ENCODE results near the gene CCDC154.

The CCDC154 gene

GRCh38 chr16:1437606-1438005 lies 6.8 kb downstream of the CCDC154 start:
- no peak for DNase-seq

DNA sequence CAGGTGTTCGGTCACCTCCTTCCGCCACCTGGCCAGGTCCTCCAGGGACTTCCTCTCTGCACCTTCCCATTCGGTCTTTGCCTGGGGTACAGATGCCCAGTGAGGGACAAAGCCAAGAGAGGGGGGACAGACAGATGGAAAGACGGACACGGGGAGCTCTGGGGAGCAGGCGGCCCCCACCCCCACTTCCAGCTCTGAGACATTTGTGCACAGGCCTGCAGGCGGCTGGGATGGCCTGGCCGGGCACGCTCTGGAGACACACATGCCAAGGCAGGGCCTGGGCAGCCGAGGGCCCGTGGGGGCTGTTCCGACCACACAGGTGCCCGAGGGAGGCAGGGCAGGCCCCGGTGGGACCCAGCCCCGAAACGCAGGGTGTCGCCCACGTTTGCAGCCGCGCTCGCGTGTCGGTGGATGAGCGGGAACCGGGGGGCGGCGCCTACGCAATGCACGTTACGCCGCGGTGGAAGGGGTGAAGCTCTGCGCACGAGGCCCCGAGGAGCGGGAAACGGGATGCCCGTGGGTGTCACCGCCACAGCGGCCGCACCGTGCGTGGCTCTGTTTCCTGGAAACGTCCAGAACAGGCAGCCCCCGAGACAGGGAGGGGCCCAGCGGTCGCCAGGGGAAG lies 7.5 kb downstream of the CCDC154 start:
- no peak for DNase-seq

GRCh38 chr16:1435921-1436697 lies 8.2 kb downstream of the CCDC154 start:
- DNase-seq = no peak

DNA sequence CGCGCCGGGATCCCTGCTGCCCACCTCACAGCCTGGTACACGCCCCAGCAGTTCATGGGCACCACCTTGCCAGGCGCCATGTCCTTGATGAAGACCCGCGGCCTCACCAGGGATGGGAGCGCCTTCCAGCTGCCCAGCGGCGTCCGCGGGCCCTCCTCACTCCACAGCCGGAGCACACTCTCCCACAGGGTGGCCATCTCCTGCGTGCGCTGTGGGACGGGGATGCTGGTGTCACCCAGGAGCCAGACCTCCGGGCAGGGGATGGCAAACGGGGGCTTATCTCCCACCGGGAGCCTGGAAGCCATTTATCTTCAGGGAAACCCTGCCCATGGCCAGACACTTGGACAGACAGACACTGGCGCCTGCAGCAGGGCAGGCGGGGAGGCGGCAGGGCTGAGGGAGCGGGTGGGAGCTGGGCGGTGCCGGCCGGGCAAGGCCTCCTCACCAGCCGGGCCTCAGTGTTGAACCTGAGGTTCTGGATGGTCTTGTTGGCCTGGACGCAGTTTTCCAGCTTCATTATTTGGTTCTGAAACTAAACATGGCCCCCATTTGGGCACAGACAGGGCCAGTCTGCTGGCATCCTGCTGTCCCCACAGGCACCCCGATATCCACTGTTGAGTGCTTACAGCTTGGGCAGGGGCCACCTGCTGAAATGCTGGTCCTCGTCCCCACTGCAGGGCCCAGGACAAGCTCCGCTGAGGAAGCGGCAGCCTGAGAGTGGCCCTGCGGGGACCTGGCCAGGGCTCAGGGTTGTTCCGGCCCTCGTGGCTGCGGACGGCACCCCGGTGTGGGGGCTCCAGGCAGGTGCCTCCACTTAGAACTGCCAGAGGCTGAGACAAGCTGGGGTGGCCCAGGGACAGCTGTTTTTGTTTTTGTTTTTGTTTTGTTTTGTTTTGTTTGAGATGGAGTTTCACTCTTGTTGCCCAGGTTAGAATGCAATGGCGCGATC lies 9.4 kb downstream of the CCDC154 start:
- DNase-seq = no peak

DNA sequence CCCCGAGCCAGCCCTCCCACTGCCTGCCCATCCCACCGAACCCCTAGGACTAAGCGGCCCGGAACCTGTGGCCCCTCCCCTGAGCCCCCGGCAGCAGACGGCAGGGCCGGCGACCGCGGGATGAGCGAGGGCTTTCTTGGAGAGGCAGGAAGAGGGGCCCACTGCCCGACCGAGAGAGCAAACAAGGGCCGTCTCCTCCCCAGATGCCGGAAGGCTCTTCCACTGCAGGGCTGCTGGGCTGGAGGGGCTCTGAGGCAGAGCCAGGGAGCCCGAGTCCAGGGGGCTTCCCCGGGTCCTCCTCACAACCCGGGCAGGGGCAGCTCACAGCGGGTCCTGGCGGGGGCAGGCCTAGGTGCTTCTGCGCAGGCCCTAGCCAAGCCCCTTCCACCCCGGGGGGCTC lies 10.6 kb downstream of the CCDC154 start:
- DNase-seq = no peak

GRCh38 chr16:1433263-1433560 lies 11.1 kb downstream of the CCDC154 start:
- no peak for DNase-seq

DNA sequence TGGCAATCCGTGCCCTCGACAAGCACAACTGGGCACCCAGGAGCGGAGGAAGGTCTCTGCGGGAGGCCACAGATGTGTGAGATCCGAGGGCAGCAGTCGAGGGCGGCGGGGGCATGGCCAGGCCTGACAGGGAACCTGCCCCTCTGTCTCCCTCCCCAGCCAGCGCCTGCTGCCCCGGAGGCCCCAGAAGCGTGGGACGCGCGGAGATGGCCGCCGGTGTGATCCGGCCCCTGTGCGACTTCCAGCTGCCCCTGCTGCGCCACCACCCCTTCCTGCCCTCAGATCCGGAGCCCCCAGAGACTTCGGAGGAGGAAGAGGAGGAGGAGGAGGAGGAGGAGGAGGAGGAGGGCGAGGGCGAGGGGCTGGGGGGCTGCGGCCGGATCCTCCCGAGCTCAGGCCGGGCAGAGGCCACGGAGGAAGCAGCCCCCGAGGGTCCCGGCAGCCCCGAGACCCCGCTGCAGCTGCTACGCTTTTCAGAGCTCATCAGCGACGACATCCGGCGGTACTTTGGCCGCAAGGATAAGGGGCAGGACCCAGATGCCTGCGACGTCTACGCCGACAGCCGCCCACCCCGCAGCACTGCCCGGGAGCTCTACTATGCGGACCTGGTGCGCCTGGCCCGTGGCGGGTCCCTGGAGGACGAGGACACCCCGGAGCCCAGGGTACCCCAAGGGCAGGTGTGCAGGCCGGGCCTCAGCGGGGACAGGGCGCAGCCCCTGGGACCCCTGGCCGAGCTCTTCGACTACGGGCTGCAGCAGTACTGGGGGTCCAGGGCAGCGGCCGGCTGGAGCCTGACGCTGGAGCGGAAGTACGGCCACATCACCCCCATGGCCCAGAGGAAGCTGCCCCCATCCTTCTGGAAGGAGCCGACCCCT lies 11.7 kb downstream of the CCDC154 start:
- DNase-seq = no peak

DNA sequence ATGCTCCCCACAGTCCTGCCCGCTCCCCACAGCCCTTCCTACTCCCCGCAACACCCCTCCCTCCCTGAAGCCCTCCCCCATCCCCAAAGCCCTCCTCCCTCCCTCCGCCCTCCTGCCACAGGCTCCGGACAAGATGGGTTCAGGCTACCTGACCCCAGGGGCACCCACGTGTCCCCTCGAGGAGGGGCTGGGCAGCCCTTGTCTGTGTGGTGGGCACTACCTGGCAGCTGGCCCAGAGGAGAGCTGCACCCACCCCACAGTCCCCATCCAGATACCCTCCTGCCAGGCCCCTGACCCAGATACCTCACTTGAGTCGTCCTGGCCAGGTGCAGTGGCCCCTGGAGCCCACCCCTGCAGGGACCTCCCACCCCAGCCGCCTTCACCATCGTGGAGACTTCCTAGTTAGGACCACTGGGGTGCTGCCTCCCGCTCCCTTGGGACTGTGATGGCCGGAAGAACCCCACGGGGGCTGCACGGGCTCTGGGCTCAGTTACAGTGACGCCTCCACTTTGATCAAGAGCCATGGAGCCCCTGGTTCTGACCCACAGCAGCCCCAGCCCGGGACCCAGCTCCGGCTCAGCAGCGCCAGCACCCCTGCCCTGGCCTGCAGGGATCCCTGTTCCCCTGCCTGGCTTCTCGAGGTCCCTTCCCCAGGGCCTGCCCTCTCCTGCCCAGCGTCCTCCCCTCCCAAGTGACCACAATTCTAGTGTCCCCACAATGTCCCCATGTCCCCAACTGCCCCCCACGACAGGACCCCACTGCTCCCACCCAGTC lies 12.7 kb downstream of the CCDC154 start:
- DNase-seq = no peak

DNA sequence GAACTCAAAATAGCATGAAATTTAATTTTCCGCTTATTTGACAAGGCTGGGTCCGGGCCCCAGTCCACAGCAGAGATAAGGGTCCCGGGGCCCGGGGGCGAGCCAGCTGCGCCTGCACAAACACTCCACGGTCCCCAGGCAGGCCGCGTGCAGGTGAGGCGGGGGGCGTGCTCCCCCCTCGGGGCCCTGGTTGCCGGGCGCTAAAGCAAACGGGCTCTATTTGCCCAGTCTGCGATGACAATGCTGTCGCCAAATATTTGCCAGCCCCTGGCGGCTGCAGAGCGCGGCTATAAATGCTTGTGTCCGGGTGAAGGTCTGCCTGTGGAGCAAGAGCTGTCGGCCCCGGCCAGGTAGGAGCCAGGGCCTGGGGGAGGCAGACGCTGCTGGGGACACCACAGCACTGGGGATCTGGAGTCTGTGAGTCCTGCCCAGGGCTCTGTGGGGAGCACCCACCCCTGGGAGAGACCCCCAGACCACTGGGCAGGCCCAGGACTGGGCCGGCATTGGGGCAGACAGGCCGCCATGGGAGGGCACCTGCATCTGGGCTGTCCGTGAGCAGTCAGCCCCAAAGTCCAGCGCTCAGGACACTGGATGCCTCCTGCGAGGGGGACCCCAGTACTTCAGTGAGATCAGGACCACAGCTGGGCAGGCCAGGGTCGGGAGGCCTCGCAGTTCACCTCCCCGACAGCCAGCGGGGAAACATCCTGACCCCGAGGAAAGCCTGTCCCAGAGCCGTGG lies 13.4 kb downstream of the CCDC154 start, which contains the start of gene PERCC1:
PERCC1 (plus strand) TSS at position 320 of the 738 bp plus-strand sequence. CDS start 1,516 bp downstream, outside the sequence.
- DNase-seq = peak; percentile 52

GRCh38 chr16:1430214-1430758 lies 14.1 kb downstream of the CCDC154 start:
- DNase-seq = no peak

- no peak for DNase-seq
Measured at GRCh38 chr16:1429631-1430030, 14.7 kb downstream of the CCDC154 start.

- no peak for DNase-seq
Measured at GRCh38 chr16:1429012-1429411, 15.3 kb downstream of the CCDC154 start.

GRCh38 chr16:1428511-1428910 lies 15.8 kb downstream of the CCDC154 start:
- DNase-seq = no peak

DNA sequence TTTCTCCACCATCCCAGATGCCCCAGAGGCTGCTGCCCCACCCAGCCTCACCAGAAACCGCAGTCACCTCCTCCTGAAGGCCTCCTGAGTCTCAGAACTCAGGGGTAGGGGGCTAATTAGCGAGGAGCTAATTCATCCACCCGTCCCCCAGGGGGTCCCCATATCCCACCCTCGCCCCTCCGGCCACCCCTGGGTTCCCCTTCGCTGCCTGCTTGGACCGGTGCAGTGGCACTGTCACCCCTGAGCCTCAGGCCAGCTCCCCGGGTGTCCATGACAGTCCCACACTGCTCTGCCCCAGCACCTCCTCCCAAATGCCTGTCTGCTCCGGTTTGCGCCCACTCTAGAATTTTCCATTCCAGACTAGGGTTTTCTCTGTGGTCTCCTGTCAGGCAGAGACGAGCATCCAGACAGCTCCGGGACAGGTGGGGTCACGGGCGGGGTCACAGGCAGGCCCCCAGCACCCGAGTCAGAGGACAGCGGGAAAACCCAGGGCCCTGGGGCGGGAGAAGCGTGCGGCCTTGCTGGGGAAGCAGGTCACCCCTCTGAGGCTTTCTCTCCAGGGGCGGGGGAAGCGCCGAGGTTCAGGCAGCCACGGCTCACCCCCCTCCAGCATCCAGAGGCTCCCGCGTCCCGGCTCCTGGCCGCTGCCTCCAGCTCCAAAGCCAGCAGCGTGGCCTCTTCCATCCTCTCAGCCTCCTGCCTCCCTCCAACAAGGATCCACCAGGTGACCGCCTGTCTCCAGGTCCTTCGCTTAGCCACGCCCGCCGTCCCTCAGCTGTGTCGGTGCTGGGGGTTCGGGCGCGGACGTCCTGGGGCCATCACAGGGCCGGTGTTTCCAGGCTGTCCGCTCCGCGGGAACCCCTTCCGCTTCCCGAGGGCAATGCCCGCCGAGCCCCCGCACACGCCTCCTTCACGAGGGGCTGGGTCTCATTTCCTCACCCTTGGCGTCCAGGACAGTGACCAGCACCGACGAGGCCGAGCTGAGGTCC lies 16.6 kb downstream of the CCDC154 start:
- DNase-seq = no peak

DNA sequence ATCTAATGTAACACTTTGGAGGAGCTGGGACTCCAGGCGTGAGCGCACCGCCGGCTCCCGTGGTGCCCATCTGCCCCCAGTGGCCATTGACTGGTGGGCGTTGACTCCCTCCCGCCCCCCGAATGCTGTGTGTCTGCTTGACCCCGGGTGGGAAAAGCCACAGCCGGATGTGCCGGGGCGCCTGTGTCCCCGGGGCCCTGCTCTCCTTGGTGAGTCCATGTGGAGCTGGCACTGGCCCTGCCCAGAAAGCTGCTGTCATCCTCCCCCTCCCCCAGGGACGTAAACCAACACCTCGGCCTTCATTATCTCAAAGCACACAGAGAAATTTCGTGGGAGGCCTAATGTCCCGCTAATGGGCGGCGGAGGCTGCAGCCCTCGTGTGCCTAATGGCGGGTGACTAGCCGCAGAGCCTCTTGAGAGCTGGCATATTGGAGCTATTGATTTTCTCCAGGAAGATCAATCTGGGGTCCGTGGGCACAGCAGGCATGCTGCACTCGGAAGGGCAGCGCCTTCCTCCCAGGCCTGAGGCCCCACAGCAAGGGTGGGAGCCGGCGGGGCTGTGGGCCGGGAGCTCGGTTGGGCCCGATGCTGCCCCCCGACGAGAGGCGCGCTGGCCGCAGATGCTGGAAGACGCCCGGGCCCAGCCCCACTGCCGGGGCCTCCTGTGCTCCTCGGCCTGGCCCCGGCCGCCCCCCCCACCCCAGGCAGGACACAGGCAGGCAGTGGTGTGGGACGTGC lies 17.5 kb downstream of the CCDC154 start:
- peak; percentile 71 for DNase-seq

GRCh38 chr16:1425616-1426370 lies 18.6 kb downstream of the CCDC154 start:
- DNase-seq = no peak

DNA sequence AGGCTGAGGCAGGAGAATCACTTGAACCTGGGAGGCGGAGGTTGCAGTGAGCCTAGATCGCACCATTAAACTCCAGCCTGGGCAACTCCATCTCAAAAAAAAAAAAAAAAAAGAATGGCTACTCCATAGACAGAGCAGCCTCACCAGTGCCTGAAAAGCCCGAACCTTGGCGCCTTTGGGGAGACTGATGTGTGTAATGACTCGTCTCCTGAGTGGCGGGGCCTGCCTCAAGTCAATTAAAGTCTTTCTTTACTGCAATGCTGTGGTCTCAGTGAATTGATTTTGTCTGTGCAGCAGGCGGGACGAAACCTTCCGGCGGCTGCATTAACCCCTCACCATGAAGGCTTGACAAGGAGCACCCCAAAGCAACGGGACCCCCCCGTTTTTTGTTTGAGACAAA lies 20.3 kb downstream of the CCDC154 start:
- no peak for DNase-seq

DNA sequence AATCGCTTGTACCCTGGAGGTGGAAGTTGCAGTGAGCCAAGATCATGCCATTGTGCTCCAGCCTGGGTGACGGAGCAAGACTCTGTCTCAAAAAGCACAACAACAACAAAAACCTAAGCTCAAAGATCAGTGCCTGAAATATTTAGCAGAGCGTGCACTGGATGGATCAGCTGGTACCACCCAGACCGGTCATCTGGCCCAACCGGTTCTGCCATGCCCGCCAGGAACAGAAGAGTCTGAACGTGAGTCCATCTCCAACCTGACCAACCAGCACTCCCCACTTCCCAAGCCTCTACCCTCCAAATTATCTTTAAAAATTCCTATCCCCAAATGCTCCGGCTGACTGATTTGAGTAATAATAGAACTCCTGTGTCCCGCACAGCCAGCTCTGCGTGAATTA lies 22.3 kb downstream of the CCDC154 start:
- no peak for DNase-seq

Data from NCI-H1436 (cell line).